BJ (cell line): ENCODE results near the gene SLC4A2. TPM values are rescaled to one million over a fixed set of nuclear protein-coding genes. Genes with fewer than 3 reads are reported as not detected.

Experiments
- CTCF ChIA-PET: fragments of 350-600 bp; formaldehyde crosslinking; extraction: SDS; loops from one replicate; lab custom pipeline; 2021; ENCODE audit warnings: antibody characterized with exemption, inconsistent platforms; lab: Yijun Ruan, JAX
- POLR2A ChIA-PET: fragments of 300-600 bp; sonication (Branson Sonifier 250); formaldehyde crosslinking; extraction: SDS; loops from one replicate; lab custom pipeline; 2021; ENCODE audit warnings: antibody characterized with exemption; lab: Charles Lee
- DNase-seq: peaks from one replicate; pipeline ENCODE4 v3.0.0-alpha.2; 2011; ENCODE audit warnings: low read depth
- H3K27me3 ChIP-seq: 2 replicates; pipeline ENCODE4 v1.6.0; 2011; ENCODE audit warnings: low read length; ENCODE audit not compliant: control insufficient read depth, insufficient read depth
- H3K36me3 ChIP-seq: 2 replicates; pipeline ENCODE4 v1.5.1; 2011; ENCODE audit warnings: low read length; ENCODE audit not compliant: control insufficient read depth, insufficient read depth
- H3K4me3 ChIP-seq: 2 replicates; pipeline ENCODE4 v1.5.1; 2011; ENCODE audit warnings: low read depth, mild to moderate bottlenecking, control low read depth, low read length
- CTCF ChIP-seq: IDR thresholded peaks from 2 replicates; pipeline ENCODE4 v1.5.1; 2011; ENCODE audit warnings: low read depth, mild to moderate bottlenecking, control low read depth, inconsistent platforms, low read length, moderate library complexity; ENCODE audit not compliant: insufficient read depth
- polyA plus RNA-seq: library from polyadenylated mRNA; depleted of rRNA; stranded (reverse); fragments of >200 nt; gene quantifications from 2 replicates; pipeline ENCODE4 v1.2.3, GENCODE V29; 2011

Gene SLC4A2
- polyA plus RNA-seq, 1 experiment, result 86.1 TPM

GRCh38 chr7:151093748-151094147 lies 34.4 kb downstream of the SLC4A2 start:
- ChIA-PET POLR2A (no interaction called here), CTCF (interaction anchor here (12.9 kb wide), 1 partner anchor 17 kb away, joined by 143 read pairs; no protein-coding TSS in a partner anchor)
- Histone ChIP-seq H3K27me3 (no peaks in the 10 kb centered on the region), H3K4me3 (no peak overlapping the region), H3K36me3 (peaks cover 5% of the 10 kb centered on the region; the same call in 1 of the 2 replicates)
- DNase-seq, result no peak
- TF ChIP-seq CTCF, result no peak

- Histone ChIP-seq H3K4me3 (no peak overlapping the region), H3K27me3 (no peaks in the 10 kb centered on the region), H3K36me3 (peaks cover 5% of the 10 kb centered on the region; the same call in 1 of the 2 replicates)
- no peak for TF ChIP-seq CTCF
- DNase-seq, result no peak
- ChIA-PET CTCF (interaction anchor here (1.1 to 12.9 kb wide), 4 partner anchors 10 to 81 kb away, joined by 3 to 143 read pairs (median 4); no protein-coding TSS in a partner anchor), POLR2A (no interaction called here)
Measured at GRCh38 chr7:151094675-151095074, 35.3 kb downstream of the SLC4A2 start.

- Histone ChIP-seq H3K36me3 (peaks cover 5% of the 10 kb centered on the region; the same call in 1 of the 2 replicates), H3K4me3 (no peak overlapping the region), H3K27me3 (no peaks in the 10 kb centered on the region)
- ChIA-PET CTCF (interaction anchor here (1.1 to 12.9 kb wide), 4 partner anchors 9 to 82 kb away, joined by 3 to 143 read pairs (median 4); no protein-coding TSS in a partner anchor), POLR2A (no interaction called here)
- TF ChIP-seq CTCF, result no peak
- DNase-seq, result no peak
Measured at GRCh38 chr7:151095123-151095797, 35.9 kb downstream of the SLC4A2 start.

GRCh38 chr7:151095828-151096475 lies 36.6 kb downstream of the SLC4A2 start:
- Histone ChIP-seq H3K27me3 (no peaks in the 10 kb centered on the region), H3K36me3 (peaks cover 5% of the 10 kb centered on the region; the same call in 1 of the 2 replicates), H3K4me3 (no peak overlapping the region)
- ChIA-PET CTCF (interaction anchor here (1.1 to 12.9 kb wide), 3 partner anchors 9 to 82 kb away, joined by 3 to 143 read pairs (median 5); no protein-coding TSS in a partner anchor), POLR2A (no interaction called here)
- no peak for DNase-seq
- no peak for TF ChIP-seq CTCF
